HepG2 (cell line): ENCODE results near the gene GAL3ST2. TPM values are rescaled to one million over a fixed set of nuclear protein-coding genes. Genes with fewer than 3 reads are reported as not detected.

ENCODE experiments used
- ATAC-seq: fragments of 200-7000 bp; cut with Tn5 transposase; 3 replicates; pipeline ENCODE4 v1.9.1; 2020; ENCODE audit warnings: mild to moderate bottlenecking, moderate library complexity
- BruUV-seq: library from RNA; stranded (reverse); fragments of 400-500 nt; replicated peaks from 2 replicates; lab custom pipeline; 2021; lab: Mats Ljungman, UMichigan
- CTCF ChIA-PET: fragments of 300-600 bp; formaldehyde crosslinking; extraction: SDS; loops from one replicate; lab custom pipeline; 2021; ENCODE audit warnings: low total read pairs, inconsistent platforms, low intra/inter-chr PET ratio; lab: Yijun Ruan, JAX
- POLR2A ChIA-PET: fragments of 350-600 bp; sonication (Branson Sonifier 250); formaldehyde crosslinking; loops from one replicate; lab custom pipeline; 2020; ENCODE audit warnings: antibody characterized with exemption, inconsistent platforms; lab: Yijun Ruan, JAX
- DNase-seq: peaks from one replicate; pipeline ENCODE4 v3.0.0-alpha.2; 2015; ENCODE audit warnings: low spot score
- FAIRE-seq: peaks from 3 replicates; lab custom pipeline; 2011; peaks lifted over from hg19 to GRCh38; lab: Jason Lieb, UNC
- H2AFZ ChIP-seq: one replicate; pipeline ENCODE4 v1.6.1; 2011; ENCODE audit warnings: low read length, inconsistent platforms
- H3K27ac ChIP-seq: fragments of 300-600 bp; 3 replicates; pipeline ENCODE4 v1.8.0; 2011; ENCODE audit warnings: mixed run types, mild to moderate bottlenecking, mixed read lengths, low read length, inconsistent platforms; ENCODE audit not compliant: insufficient read depth; ENCODE audit errors: extremely low read length
- H3K27me3 ChIP-seq, 2 experiments: fragments of 200-600 bp in 1 of 2; 2 replicates in 1 of 2; 3 replicates in 1 of 2; pipeline versions ENCODE4 v1.6.0 to v1.8.0; 2011; ENCODE audit warnings: low read length in 2 of 2, mild to moderate bottlenecking in 2 of 2, moderate library complexity in 2 of 2, inconsistent platforms in 1 of 2; ENCODE audit not compliant: insufficient read depth in 2 of 2, control insufficient read depth in 1 of 2
- H3K36me3 ChIP-seq, 2 experiments: fragments of 200-600 bp in 1 of 2; replicated peaks in 1 of 2; 2 replicates in 1 of 2; 3 replicates in 1 of 2; pipeline versions ENCODE4 v1.5.1 to v1.8.0; 2011; ENCODE audit warnings: low read length in 2 of 2, inconsistent platforms in 1 of 2; ENCODE audit not compliant: insufficient read depth in 2 of 2, control insufficient read depth in 1 of 2
- H3K4me1 ChIP-seq: 2 replicates; pipeline ENCODE4 v1.5.1; 2012; ENCODE audit warnings: low read length, inconsistent platforms; ENCODE audit not compliant: insufficient read depth
- H3K4me2 ChIP-seq: 2 replicates; pipeline ENCODE4 v1.6.0; 2011; ENCODE audit warnings: low read depth, low read length, inconsistent platforms
- H3K4me3 ChIP-seq, 3 experiments: fragments of 200-600 bp in 1 of 3; sonication (generic), shearing (Covaris generic) in 1 of 3; replicated peaks in 1 of 3; 2 replicates each; pipeline ENCODE4 v1.5.1; 2011 to 2016; ENCODE audit warnings: low read length in 3 of 3, inconsistent platforms in 2 of 3, low read depth in 2 of 3, mild to moderate bottlenecking in 2 of 3, control low read depth in 1 of 3, mixed read lengths in 1 of 3; ENCODE audit not compliant: insufficient read depth in 1 of 3
- H3K79me2 ChIP-seq: one replicate; pipeline ENCODE4 v1.6.1; 2011; ENCODE audit warnings: low read length, inconsistent platforms; ENCODE audit not compliant: insufficient read depth
- H3K9ac ChIP-seq: 2 replicates; pipeline ENCODE4 v1.6.0; 2011; ENCODE audit warnings: mild to moderate bottlenecking, low read depth, low read length, inconsistent platforms; ENCODE audit not compliant: insufficient read depth
- H3K9me3 ChIP-seq: 2 replicates; pipeline ENCODE4 v1.5.1; 2012; ENCODE audit warnings: mild to moderate bottlenecking, low read length
- H4K20me1 ChIP-seq: 2 replicates; pipeline ENCODE4 v1.6.0; 2011; ENCODE audit warnings: inconsistent platforms, mild to moderate bottlenecking, low read length, moderate library complexity; ENCODE audit not compliant: insufficient read depth
- AKAP8 ChIP-seq: sonication (generic); formaldehyde crosslinking; IDR thresholded peaks from 2 replicates; pipeline ENCODE4 v1.5.1; 2020; ENCODE audit warnings: mild to moderate bottlenecking, missing genetic modification reagents
- CTCF ChIP-seq: sonication (generic); formaldehyde crosslinking; IDR thresholded peaks from 2 replicates; pipeline ENCODE4 v1.5.0; 2020; ENCODE audit warnings: mild to moderate bottlenecking, missing genetic modification reagents, moderate library complexity
- EZH2 ChIP-seq: conservative IDR thresholded peaks from 2 replicates; pipeline ENCODE4 v1.6.1; 2012; ENCODE audit warnings: mild to moderate bottlenecking, low read depth, low read length, moderate library complexity
- FOSL2 ChIP-seq: sonication (generic); formaldehyde crosslinking; IDR thresholded peaks from 2 replicates; pipeline ENCODE4 v1.4.0; 2020; ENCODE audit warnings: missing genetic modification reagents
- IRF2 ChIP-seq: IDR thresholded peaks from 2 replicates; pipeline ENCODE4 v1.6.1; 2018; ENCODE audit warnings: missing genetic modification reagents, missing compliant biosample characterization
- JUNB ChIP-seq: sonication (generic); formaldehyde crosslinking; IDR thresholded peaks from 2 replicates; pipeline ENCODE4 v1.8.0; 2022; ENCODE audit warnings: missing genetic modification reagents, mild to moderate bottlenecking, borderline replicate concordance
- KDM4B ChIP-seq: sonication (generic); formaldehyde crosslinking; IDR thresholded peaks from 2 replicates; pipeline ENCODE4 v1.4.0; 2020; ENCODE audit warnings: missing genetic modification reagents
- KLF6 ChIP-seq: IDR thresholded peaks from 2 replicates; pipeline ENCODE4 v1.8.0; 2016; ENCODE audit warnings: missing biosample characterization, missing genetic modification reagents
- MNT ChIP-seq: fragments of 450-650 bp; IDR thresholded peaks from 2 replicates; pipeline ENCODE4 v1.6.1; 2016
- RFXAP ChIP-seq: sonication (generic); formaldehyde crosslinking; IDR thresholded peaks from 2 replicates; pipeline ENCODE4 v1.4.0; 2020; ENCODE audit warnings: missing genetic modification reagents, borderline replicate concordance
- SMYD3 ChIP-seq: sonication (generic); formaldehyde crosslinking; IDR thresholded peaks from 2 replicates; pipeline ENCODE4 v1.8.1; 2023; ENCODE audit warnings: mild to moderate bottlenecking, missing genetic modification reagents
- STAG1 ChIP-seq: sonication (generic); formaldehyde crosslinking; IDR thresholded peaks from 2 replicates; pipeline ENCODE4 v1.4.0; 2020; ENCODE audit warnings: missing genetic modification reagents
- TAF15 ChIP-seq: fragments of 200-400 bp; formaldehyde crosslinking; IDR thresholded peaks from one replicate; pipeline ENCODE4 v1.6.1; 2018; ENCODE audit warnings: mild to moderate bottlenecking, low read depth, low read length; ENCODE audit not compliant: poor library complexity, severe bottlenecking
- ZBTB26 ChIP-seq: IDR thresholded peaks from 2 replicates; pipeline ENCODE4 v1.6.1; 2016; ENCODE audit warnings: missing compliant biosample characterization, missing genetic modification reagents, borderline replicate concordance
- ZGPAT ChIP-seq: IDR thresholded peaks from 2 replicates; pipeline ENCODE4 v1.6.1; 2016; ENCODE audit warnings: mild to moderate bottlenecking
- ZMYM2 ChIP-seq: sonication (generic); formaldehyde crosslinking; IDR thresholded peaks from 2 replicates; pipeline ENCODE4 v1.8.0; 2022; ENCODE audit warnings: mild to moderate bottlenecking, missing genetic modification reagents
- ZNF205 ChIP-seq: IDR thresholded peaks from 2 replicates; pipeline ENCODE4 v1.6.1; 2018; ENCODE audit warnings: missing biosample characterization, missing genetic modification reagents
- ZNF704 ChIP-seq: sonication (generic); formaldehyde crosslinking; IDR thresholded peaks from 2 replicates; pipeline ENCODE4 v1.8.1; 2023; ENCODE audit warnings: mild to moderate bottlenecking, inconsistent platforms, moderate library complexity, missing genetic modification reagents, borderline replicate concordance
- ZSCAN31 ChIP-seq: sonication (generic); formaldehyde crosslinking; IDR thresholded peaks from 2 replicates; pipeline ENCODE4 v1.5.0; 2020; ENCODE audit warnings: low read depth, mild to moderate bottlenecking, missing genetic modification reagents
- ZSCAN9 ChIP-seq: IDR thresholded peaks from 2 replicates; pipeline ENCODE4 v1.6.1; 2016; ENCODE audit warnings: borderline replicate concordance
- WGBS: methylation state at CpG from one replicate; pipeline ENCODE4 v1.1.6; 2017; ENCODE audit warnings: low lambda C conversion rate; 5-methylcytosine and 5-hydroxymethylcytosine counted together
- in situ Hi-C: cut with HindIII; loops from 2 replicates; pipeline ENCODE4 v1.10.0; 2017; ENCODE audit warnings: low pct_unique_long_range_greater_than_20kb; ENCODE audit not compliant: extremely low pct_ligation_motif_present
- intact Hi-C: fragments of 100-400 bp; cut with micrococcal nuclease; formaldehyde crosslinking; loops from one replicate; pipeline ENCODE4 v1.10.0; 2022; ENCODE audit not compliant: unreplicated experiment
- polyA plus RNA-seq, 8 experiments: library from polyadenylated mRNA; depleted of rRNA in 3 of 8; stranded (reverse) in 7 of 8; unstranded in 1 of 8; fragments of >200 nt; fragmentation: Illumina TruSeq in 4 of 8; extraction: Trizol in 4 of 8; gene quantifications; 2 replicates each; pipeline versions ENCODE4 v1.2.1 to v1.2.3, GENCODE V29; 2011 to 2016; ENCODE audit warnings: low read depth in 4 of 8, missing spikeins in 1 of 8, mixed read lengths in 1 of 8; ENCODE audit not compliant: insufficient read depth in 1 of 8
- total RNA-seq, 5 experiments: library from RNA; depleted of rRNA; stranded (reverse); fragments of >200 nt; fragmentation: Illumina TruSeq; extraction: Trizol; gene quantifications; 2 replicates each; pipeline ENCODE4 v1.2.3, GENCODE V29; 2016; ENCODE audit warnings: low read depth in 1 of 5

Gene GAL3ST2
- total and polyA plus RNA-seq, 2 of the 13 experiments (the other 11 are each of a cell fraction or from before 2014, with no cell fraction given) = 0.17 to 0.20 TPM

- FAIRE-seq (no peak), ATAC-seq (no peak), DNase-seq (no peak)
- Histone ChIP-seq H2AFZ (no peak overlapping the region), H3K79me2 (no peaks in the 10 kb centered on the region), H3K4me1 (peaks cover 25% of the 10 kb centered on the region), H3K9ac (no peak overlapping the region), H3K4me2 (no peak overlapping the region), H3K9me3 (no peaks in the 10 kb centered on the region), H3K4me3 (no peak overlapping the region), H3K27ac (no peak overlapping the region), H4K20me1 (no peaks in the 10 kb centered on the region), H3K27me3 (no peaks in the 10 kb centered on the region), H3K36me3 (no peaks in the 10 kb centered on the region)
- intact Hi-C loops = no loop called here
- WGBS = 11% methylated on average over 3 of the region's 3 CpGs
- no TSS peak for BruUV-seq
- in situ Hi-C loops = no loop called here
- ChIA-PET POLR2A (interaction anchor here (12.8 kb wide), 1 partner anchor 16 kb away, joined by 100 read pairs; no protein-coding TSS in a partner anchor), CTCF (no interaction called here)
- TF ChIP-seq MNT = no peak
- TF ChIP-seq AKAP8 (CRISPR knock-in tag) = no peak
- no peak for TF ChIP-seq RFXAP (CRISPR knock-in tag)
- no peak for TF ChIP-seq ZNF704 (CRISPR knock-in tag)
- no peak for TF ChIP-seq IRF2
- no peak for TF ChIP-seq ZBTB26 (CRISPR knock-in tag)
- no peak for TF ChIP-seq ZNF205 (CRISPR knock-in tag)
- TF ChIP-seq CTCF = peak; percentile 33
- TF ChIP-seq SMYD3 (CRISPR knock-in tag) = no peak
- no peak for TF ChIP-seq ZSCAN31
- TF ChIP-seq ZSCAN9 (CRISPR knock-in tag) = no peak
- TF ChIP-seq ZMYM2 (CRISPR knock-in tag) = no peak
- TF ChIP-seq TAF15 = no peak
- TF ChIP-seq ZGPAT (CRISPR knock-in tag) = no peak
- no peak for TF ChIP-seq JUNB
- no peak for TF ChIP-seq EZH2
- TF ChIP-seq FOSL2 = 0 out of 2 replicates have a peak, but pooled peaks have one; percentile 25
- TF ChIP-seq KLF6 (CRISPR knock-in tag) = no peak
- TF ChIP-seq KDM4B (CRISPR knock-in tag) = no peak
- TF ChIP-seq STAG1 (CRISPR knock-in tag) = peak; percentile 24
These were observed 11.9 kb downstream of the GAL3ST2 start for GRCh38 chr2:241788572-241788971.
